GM21515 (cell line): ENCODE measurements around the gene HLA-DMB.

Experiments used
- ATAC-seq: cut with Tn5 transposase; IDR thresholded peaks from one replicate; pipeline ENCODE4 v1.9.1; 2021; ENCODE audit not compliant: unreplicated experiment

Gene HLA-DMB

GRCh38 chr6:32912951-32913350, 27.9 kb downstream of the HLA-DMB start:
- no peak for ATAC-seq

GRCh38 chr6:32908897-32909296, 31.9 kb downstream of the HLA-DMB start:
- no peak for ATAC-seq

GRCh38 chr6:32906539-32906938, 34.3 kb downstream of the HLA-DMB start:
- ATAC-seq: no peak

- ATAC-seq: no peak
Observed at GRCh38 chr6:32905078-32905477, 35.8 kb downstream of the HLA-DMB start.

- no peak for ATAC-seq
Observed at GRCh38 chr6:32903952-32904351, 36.9 kb downstream of the HLA-DMB start.

- no peak for ATAC-seq
Observed at GRCh38 chr6:32895006-32895345, 45.9 kb downstream of the HLA-DMB start.

GRCh38 chr6:32894085-32895005, 46.5 kb downstream of the HLA-DMB start:
- peak; percentile 95 for ATAC-seq

GRCh38 chr6:32890831-32891230, 50.0 kb downstream of the HLA-DMB start:
- no peak for ATAC-seq

GRCh38 chr6:32889533-32889932, 51.3 kb downstream of the HLA-DMB start:
- ATAC-seq: no peak

GRCh38 chr6:32888576-32888975, 52.3 kb downstream of the HLA-DMB start:
- ATAC-seq: no peak

GRCh38 chr6:32887616-32888015, 53.2 kb downstream of the HLA-DMB start:
- ATAC-seq: no peak

- ATAC-seq: no peak
Observed at GRCh38 chr6:32886681-32887383, 54.0 kb downstream of the HLA-DMB start.

- no peak for ATAC-seq
Observed at GRCh38 chr6:32885698-32886286, 55.0 kb downstream of the HLA-DMB start.
